KMS-11 (cell line): Measurements from ENCODE around the gene FGF14.

Experiments
- H2AFZ ChIP-seq: fragments of 200-600 bp; sonication (generic); 2 replicates; pipeline ENCODE4 v1.6.1; 2016; ENCODE audit warnings: antibody characterized with exemption, mixed run types, low read depth
- H3K27ac ChIP-seq: fragments of 200-600 bp; sonication (generic); 2 replicates; pipeline ENCODE4 v1.6.1; 2016; ENCODE audit warnings: mild to moderate bottlenecking, mixed run types
- H3K27me3 ChIP-seq: fragments of 200-600 bp; sonication (generic); 2 replicates; pipeline ENCODE4 v1.6.1; 2017; ENCODE audit warnings: mild to moderate bottlenecking, low read depth, mixed run types, moderate library complexity; ENCODE audit not compliant: insufficient read depth
- H3K36me3 ChIP-seq: fragments of 200-600 bp; sonication (generic); 2 replicates; pipeline ENCODE4 v1.6.1; 2017; ENCODE audit warnings: mild to moderate bottlenecking, mixed run types; ENCODE audit not compliant: insufficient read depth
- H3K4me1 ChIP-seq: fragments of 200-600 bp; sonication (generic); 2 replicates; pipeline ENCODE4 v1.6.1; 2016; ENCODE audit warnings: mild to moderate bottlenecking, low read depth, mixed run types; ENCODE audit not compliant: poor library complexity, severe bottlenecking
- H3K4me2 ChIP-seq: fragments of 200-600 bp; sonication (generic); 2 replicates; pipeline ENCODE4 v1.7.0; 2016; ENCODE audit warnings: mild to moderate bottlenecking, mixed run types
- H3K4me3 ChIP-seq: fragments of 200-600 bp; sonication (generic); IDR thresholded peaks from 2 replicates; pipeline ENCODE4 v1.6.1; 2017; ENCODE audit warnings: low read depth, low read length, mixed read lengths; ENCODE audit not compliant: insufficient read depth
- H3K79me2 ChIP-seq: fragments of 200-600 bp; sonication (generic); 2 replicates; pipeline ENCODE4 v1.6.1; 2016; ENCODE audit warnings: low read depth, mixed run types; ENCODE audit not compliant: insufficient read depth
- H3K9ac ChIP-seq: fragments of 200-600 bp; sonication (generic); 2 replicates; pipeline ENCODE4 v1.6.1; 2016; ENCODE audit warnings: mild to moderate bottlenecking, mixed run types
- H4K20me1 ChIP-seq: fragments of 200-600 bp; sonication (generic); 2 replicates; pipeline ENCODE4 v1.6.1; 2016; ENCODE audit warnings: mild to moderate bottlenecking, mixed run types; ENCODE audit not compliant: insufficient read depth
- TF ChIP-seq, protein P1 (sequence below): fragments of 200-600 bp; sonication (generic); conservative IDR thresholded peaks from 2 replicates; pipeline ENCODE4 v1.6.1; 2017; ENCODE audit warnings: low read depth, mild to moderate bottlenecking, antibody characterized with exemption, low read length, moderate library complexity, mixed read lengths

The FGF14 gene

DNA sequence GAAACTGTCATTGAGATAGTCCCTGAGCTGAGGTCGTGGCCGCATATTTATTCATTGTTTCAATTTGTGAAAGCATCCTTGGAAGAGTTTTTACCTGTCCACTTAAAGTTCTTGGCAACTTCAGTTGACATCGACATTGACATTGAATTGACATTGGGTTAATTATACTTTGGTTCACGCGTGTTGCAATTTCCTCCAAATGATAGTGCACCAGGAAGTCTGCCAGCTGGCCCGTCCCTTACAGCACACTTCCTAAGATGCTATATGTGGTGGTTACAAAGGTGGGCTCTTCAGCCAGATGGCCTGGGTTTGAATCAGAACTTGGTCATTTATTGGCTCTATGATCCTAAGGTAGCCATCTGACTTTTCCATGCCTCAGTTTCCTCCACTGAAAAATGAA is 176.0 kb downstream of the FGF14 start:
- H3K4me2 ChIP-seq, result no peak overlapping the region
- no peak overlapping the region for H3K9ac ChIP-seq
- H4K20me1 ChIP-seq, result no peaks in the 10 kb centered on the region
- no peak overlapping the region for H3K4me3 ChIP-seq
- TF ChIP-seq, protein P1, sequence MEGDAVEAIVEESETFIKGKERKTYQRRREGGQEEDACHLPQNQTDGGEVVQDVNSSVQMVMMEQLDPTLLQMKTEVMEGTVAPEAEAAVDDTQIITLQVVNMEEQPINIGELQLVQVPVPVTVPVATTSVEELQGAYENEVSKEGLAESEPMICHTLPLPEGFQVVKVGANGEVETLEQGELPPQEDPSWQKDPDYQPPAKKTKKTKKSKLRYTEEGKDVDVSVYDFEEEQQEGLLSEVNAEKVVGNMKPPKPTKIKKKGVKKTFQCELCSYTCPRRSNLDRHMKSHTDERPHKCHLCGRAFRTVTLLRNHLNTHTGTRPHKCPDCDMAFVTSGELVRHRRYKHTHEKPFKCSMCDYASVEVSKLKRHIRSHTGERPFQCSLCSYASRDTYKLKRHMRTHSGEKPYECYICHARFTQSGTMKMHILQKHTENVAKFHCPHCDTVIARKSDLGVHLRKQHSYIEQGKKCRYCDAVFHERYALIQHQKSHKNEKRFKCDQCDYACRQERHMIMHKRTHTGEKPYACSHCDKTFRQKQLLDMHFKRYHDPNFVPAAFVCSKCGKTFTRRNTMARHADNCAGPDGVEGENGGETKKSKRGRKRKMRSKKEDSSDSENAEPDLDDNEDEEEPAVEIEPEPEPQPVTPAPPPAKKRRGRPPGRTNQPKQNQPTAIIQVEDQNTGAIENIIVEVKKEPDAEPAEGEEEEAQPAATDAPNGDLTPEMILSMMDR, result no peak
- no peaks in the 10 kb centered on the region for H3K4me1 ChIP-seq
- no peaks in the 10 kb centered on the region for H3K79me2 ChIP-seq
- no peak overlapping the region for H2AFZ ChIP-seq
- H3K27ac ChIP-seq, result no peak overlapping the region
- no peaks in the 10 kb centered on the region for H3K36me3 ChIP-seq
- H3K27me3 ChIP-seq, result no peaks in the 10 kb centered on the region

DNA sequence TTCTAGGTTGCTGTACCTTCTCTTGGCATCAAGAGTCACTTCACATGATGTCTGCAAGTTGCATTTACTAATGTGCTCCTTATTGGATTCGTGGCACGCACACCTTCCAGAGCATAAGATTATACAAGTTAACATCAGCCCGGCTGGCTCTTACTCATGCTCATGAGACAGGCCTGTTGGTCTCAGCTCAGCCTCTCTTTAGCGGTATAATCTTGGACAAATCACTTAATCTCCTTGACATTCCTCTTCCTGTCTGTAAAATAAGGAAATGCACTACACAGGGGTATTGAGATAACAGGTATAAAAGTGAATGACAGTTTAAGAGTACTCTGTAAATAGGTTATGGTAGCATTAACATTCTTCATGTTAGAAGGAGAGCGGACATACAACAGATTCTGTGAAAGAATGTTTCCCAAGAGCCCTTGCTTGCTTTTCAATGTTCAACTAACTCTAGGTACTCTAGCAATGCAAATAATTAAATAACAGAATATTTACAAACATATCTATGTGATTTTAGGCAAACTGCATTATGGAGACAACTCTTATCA is 181.1 kb downstream of the FGF14 start:
- Histone ChIP-seq H3K9ac (no peak overlapping the region), H3K27ac (no peak overlapping the region), H3K36me3 (no peaks in the 10 kb centered on the region), H3K79me2 (no peaks in the 10 kb centered on the region), H2AFZ (no peak overlapping the region), H3K4me1 (no peaks in the 10 kb centered on the region), H3K4me3 (no peak overlapping the region), H3K27me3 (no peaks in the 10 kb centered on the region), H3K4me2 (no peak overlapping the region), H4K20me1 (no peaks in the 10 kb centered on the region)
- TF ChIP-seq, protein P1, result no peak

DNA sequence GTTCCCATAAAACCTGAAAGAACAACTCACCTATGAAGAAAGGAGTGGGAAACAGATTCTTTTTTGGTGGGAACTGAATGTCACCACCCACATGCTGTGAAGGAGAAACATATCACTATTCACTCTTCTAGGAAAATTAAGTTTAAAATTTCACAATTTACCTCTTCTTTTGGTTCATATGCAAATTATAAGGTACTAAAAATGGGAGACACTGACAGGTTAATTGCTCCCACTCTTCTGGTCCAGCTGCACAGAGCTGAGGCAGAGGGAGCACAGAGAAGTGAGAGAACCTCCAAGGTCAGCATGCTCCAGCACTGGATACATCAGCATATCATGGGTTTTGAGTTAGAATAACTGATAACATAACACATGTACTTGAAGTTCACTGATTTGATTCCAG is 186.9 kb downstream of the FGF14 start:
- Histone ChIP-seq H3K4me1 (no peaks in the 10 kb centered on the region), H3K36me3 (no peaks in the 10 kb centered on the region)
- TF ChIP-seq, protein P1, result no peak

DNA sequence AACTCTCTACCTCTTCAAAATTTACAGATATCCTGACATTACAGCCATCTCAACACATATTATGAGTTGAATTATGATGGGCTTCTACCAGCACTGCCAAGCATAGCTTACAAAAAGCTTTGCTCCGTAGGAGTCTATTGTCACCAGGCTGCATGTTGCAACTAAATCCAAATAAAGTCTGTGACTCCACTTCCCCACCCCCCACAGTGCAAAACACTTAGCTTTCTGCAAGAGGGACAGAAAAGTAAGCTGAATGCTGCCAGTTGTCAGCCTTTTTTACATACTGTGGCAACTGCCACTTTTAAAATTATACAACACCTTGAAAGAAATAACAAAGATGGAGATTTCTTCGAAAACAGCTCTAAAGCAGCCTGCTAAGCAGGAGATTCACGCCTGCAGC is 189.1 kb downstream of the FGF14 start:
- Histone ChIP-seq H3K27me3 (no peaks in the 10 kb centered on the region), H2AFZ (no peak overlapping the region), H3K4me2 (no peak overlapping the region), H3K4me1 (no peaks in the 10 kb centered on the region), H3K36me3 (no peaks in the 10 kb centered on the region), H3K4me3 (no peak overlapping the region), H4K20me1 (no peaks in the 10 kb centered on the region), H3K9ac (no peak overlapping the region), H3K79me2 (no peaks in the 10 kb centered on the region), H3K27ac (no peak overlapping the region)
- TF ChIP-seq, protein P1, result no peak

More for the DNA sequence above, 186.9 kb downstream of the FGF14 start:
- Histone ChIP-seq H3K4me3 (no peak overlapping the region), H3K27me3 (no peaks in the 10 kb centered on the region), H3K79me2 (no peaks in the 10 kb centered on the region), H3K9ac (no peak overlapping the region), H3K4me2 (no peak overlapping the region), H2AFZ (no peak overlapping the region), H4K20me1 (no peaks in the 10 kb centered on the region), H3K27ac (no peak overlapping the region)
